Left cardiac atrium (tissue), 4 donors: ENCODE results near the gene EGFL6. TPM values are rescaled to one million over a fixed set of nuclear protein-coding genes. Genes with fewer than 3 reads are reported as not detected.
"Not testable (repeated sequence)": the region's sequence is repeated elsewhere in the genome, so short reads cannot be mapped to it uniquely, and the experiment has no call there.

ENCODE experiments used
- ATAC-seq, 2 donors: fragments of 200-7000 bp; cut with Tn5 transposase; one replicate each; pipeline ENCODE4 v1.9.1; 2020; ENCODE audit warnings: mild to moderate bottlenecking in 2 of 2, moderate library complexity in 2 of 2
- DNase-seq: peaks from one replicate; pipeline ENCODE4 v3.0.0-alpha.2; 2020
- intact Hi-C, 2 donors: fragments of 100-400 bp; cut with DNase I; formaldehyde crosslinking; loops; one replicate each; pipeline versions ENCODE4 v1.14.1 to v1.15.1; 2022 to 2023
- microRNA-seq, 2 donors: library from miRNA; unstranded; fragments of <30 nt; microRNA quantifications; one replicate each; pipeline ENCODE4 v1.2.0, GENCODE V29; 2020
- total RNA-seq, 2 donors: library from RNA; stranded (reverse); fragmentation: NEBNext Ultra II Directional; extraction: Animal tissue kit (Norgen Biotek cat#: 25700); gene quantifications; one replicate each; pipeline ENCODE4 v1.2.1, GENCODE V29; 2021
- donor health status: DM: no; HTN: yes; CAD: no.
- donor health status: DM: no; HTN: yes; CAD: no; lungs with severe emphysema.
- donor health status: DM: yes; HTN: yes; CAD: no.
- donor health status: Dilated cardiomyopathy.

The EGFL6 gene
- total RNA-seq, 2 donors from 2014 or later, result 0.13 TPM; not detected in 1

DNA sequence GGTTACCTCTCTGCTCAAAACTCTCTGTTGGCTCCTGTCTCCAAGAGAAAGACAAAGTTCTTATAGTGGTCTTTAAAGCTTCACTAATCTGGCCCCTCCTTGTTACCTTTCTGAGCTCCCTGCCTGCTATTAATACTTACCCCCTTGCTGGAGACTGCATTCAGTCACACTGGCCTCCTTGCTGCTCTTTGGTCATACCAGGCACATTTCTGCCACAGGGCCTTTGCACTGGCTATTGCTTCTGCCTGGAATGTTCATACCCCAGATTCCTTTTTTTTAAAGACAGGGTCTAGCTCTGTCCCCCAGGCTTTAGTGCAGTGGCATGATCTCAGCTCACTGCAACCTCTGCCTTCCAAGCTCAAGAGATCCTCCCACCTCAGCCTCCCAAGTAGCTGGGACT, 103.6 kb downstream of the EGFL6 start:
- intact Hi-C loops, result no loop called here
- no peak for ATAC-seq
- no peak for DNase-seq

DNA sequence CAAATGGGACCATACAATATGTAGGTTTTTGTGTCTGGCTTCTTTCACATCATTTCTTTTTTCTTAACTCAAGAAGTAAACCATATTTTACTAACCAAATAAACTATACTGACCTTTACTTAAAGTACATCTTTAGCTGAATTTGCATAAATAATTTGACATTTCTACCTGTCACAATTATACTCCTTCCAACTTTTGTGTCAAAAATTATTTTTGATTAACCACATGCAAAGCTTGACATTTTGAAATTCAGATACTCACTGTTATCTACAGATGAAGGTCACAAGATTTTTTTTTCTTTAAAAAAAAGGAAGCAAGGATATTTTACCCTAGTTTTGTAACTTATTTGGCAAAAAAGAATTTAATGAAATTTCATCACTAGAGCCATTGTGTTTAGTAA, 107.5 kb downstream of the EGFL6 start:
- DNase-seq (no peak), ATAC-seq (no peak)
- intact Hi-C loops, result no loop called here

GRCh38 chrX:13679700-13680099, 110.3 kb downstream of the EGFL6 start:
- DNase-seq, ATAC-seq, intact Hi-C loops: not testable (repeated sequence)

DNA sequence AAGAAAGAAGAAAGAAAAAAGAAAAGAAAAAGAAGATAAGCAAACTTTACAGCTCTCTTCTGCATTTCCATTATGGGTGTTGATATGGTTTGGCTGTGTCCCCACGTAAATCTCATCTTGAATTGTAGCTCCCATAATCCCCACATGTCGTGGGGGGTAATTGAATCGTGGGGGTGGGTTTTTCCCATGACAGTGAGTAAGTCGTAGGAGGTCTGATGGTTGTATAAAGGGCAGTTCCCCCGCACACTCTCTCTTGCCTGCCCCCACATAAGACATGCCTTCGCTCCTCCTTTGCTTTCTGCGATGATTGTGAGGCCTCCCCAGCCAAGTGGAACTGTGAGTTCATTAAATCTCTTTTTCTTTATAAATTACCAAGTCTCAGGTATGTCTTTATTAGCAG, 112.2 kb downstream of the EGFL6 start:
- no peak for ATAC-seq
- no peak for DNase-seq
- intact Hi-C loops, result no loop called here

Small RNA genes within 50 kb of the gene (microRNA-seq; reads per million reads assigned to microRNA genes)
- gene MIR6086, result 0 reads per million in 2 donors

Other genes starting within 250 kb of the EGFL6 start
- gene ATXN3L, start 249.5 kb upstream of the EGFL6 start, total RNA-seq, result not detected
- gene TCEANC, start 83.5 kb downstream of the EGFL6 start, total RNA-seq, result 1 to 10 TPM; 2.9 to 5.4 TPM
- gene RAB9A, start 119.5 kb downstream of the EGFL6 start, total RNA-seq, result 10 to 100 TPM; 21.4 to 25.2 TPM
- 1 to 10 TPM; 8.9 to 9.1 TPM for gene TRAPPC2, start 165.0 kb downstream of the EGFL6 start, total RNA-seq
- 1 to 10 TPM; 9.3 TPM for gene OFD1, start 165.1 kb downstream of the EGFL6 start, total RNA-seq
- 1 to 10 TPM; 6.4 to 7.1 TPM for gene GPM6B, start 247.5 kb downstream of the EGFL6 start, total RNA-seq